Nephron (organoid): ENCODE data around the gene KLHL30.

Experiments
- H3K27ac Mint-ChIP-seq, 3 experiments: 2 replicates each; pipeline ENCODE4 v1.8.0; 2020; ENCODE audit warnings: mixed read lengths in 3 of 3, mild to moderate bottlenecking in 2 of 3, moderate library complexity in 1 of 3
- H3K27me3 Mint-ChIP-seq: 2 replicates; pipeline ENCODE4 v1.8.0; 2021; ENCODE audit warnings: low read depth, mild to moderate bottlenecking, moderate library complexity, mixed read lengths
- H3K36me3 Mint-ChIP-seq: 2 replicates; pipeline ENCODE4 v1.8.0; 2020; ENCODE audit warnings: low read depth, mixed read lengths
- H3K4me1 Mint-ChIP-seq: 2 replicates; pipeline ENCODE4 v1.8.0; 2020; ENCODE audit warnings: mixed read lengths
- H3K4me3 Mint-ChIP-seq, 3 experiments: 2 replicates each; pipeline ENCODE4 v1.8.0; 2020; ENCODE audit warnings: mild to moderate bottlenecking in 3 of 3, mixed read lengths in 3 of 3, moderate library complexity in 2 of 3
- H3K9me3 Mint-ChIP-seq: 2 replicates; pipeline ENCODE4 v1.8.0; 2020; ENCODE audit warnings: mixed read lengths
- TF ChIP-seq, protein P1 (sequence below), 3 experiments: fragments of 200-600 bp; sonication (generic); IDR thresholded peaks; one replicate each; pipeline ENCODE4 v1.5.0; 2021; ENCODE audit warnings: antibody characterized with exemption in 3 of 3; ENCODE audit not compliant: unreplicated experiment in 3 of 3

KLHL30 gene, protein sequence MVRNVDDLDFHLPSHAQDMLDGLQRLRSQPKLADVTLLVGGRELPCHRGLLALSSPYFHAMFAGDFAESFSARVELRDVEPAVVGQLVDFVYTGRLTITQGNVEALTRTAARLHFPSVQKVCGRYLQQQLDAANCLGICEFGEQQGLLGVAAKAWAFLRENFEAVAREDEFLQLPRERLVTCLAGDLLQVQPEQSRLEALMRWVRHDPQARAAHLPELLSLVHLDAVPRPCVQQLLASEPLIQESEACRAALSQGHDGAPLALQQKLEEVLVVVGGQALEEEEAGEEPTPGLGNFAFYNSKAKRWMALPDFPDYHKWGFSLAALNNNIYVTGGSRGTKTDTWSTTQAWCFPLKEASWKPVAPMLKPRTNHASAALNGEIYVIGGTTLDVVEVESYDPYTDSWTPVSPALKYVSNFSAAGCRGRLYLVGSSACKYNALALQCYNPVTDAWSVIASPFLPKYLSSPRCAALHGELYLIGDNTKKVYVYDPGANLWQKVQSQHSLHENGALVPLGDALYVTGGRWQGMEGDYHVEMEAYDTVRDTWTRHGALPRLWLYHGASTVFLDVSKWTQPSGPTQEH

DNA sequence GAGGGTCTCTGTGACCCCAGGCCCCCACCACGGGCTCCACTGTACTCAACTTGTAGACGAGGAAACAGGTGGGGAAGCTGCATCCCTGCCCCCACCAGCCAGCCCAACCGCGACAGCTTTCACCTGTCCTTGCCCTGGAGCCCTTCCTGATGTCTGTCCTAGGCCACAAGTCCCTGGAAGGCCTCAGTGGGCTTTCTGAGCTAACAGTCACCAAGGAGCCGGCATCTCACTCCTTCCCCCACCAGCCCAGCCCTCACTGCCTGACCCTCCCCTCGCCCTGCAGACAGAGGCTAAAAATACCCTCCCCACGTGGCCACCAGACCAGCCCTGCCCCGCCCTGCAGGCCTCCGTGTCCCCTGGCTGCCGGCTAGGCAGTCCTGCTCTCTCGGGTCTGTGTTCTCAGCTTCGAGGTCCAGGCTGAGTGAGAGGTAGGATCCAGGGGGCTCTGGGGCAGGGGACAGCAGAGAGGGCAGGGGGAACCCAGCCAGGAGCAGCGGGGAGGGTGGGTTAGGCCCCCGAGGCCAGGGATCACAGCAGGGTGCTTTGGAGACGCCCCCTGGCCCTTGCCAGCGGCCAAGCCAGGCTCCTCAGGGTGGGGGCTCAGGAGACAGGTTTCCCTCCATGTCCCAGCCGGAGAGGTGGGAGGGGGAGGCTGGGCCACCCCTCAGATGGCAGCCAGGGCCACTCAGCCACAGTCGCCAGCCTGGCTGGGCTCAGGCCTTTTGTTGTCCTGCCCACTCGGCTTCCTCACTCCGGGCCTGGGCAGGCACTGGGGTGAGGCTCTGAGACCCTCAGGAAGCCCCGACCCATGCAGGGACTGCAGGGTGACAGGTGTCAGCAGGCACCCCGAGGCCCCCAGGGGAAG lies at the start of gene KLHL30:
Gene KLHL30, plus strand, starts transcription at position 338 of the 865 bp plus-strand sequence. CDS start 2,087 bp downstream, outside the sequence.
- Mint-ChIP-seq H3K27ac (peak within 1 kb of the TSS in 2 of 3 experiments; percentile 23 to 26), H3K9me3 (no peaks in the 10 kb centered on the region)
- TF ChIP-seq, protein P1, sequence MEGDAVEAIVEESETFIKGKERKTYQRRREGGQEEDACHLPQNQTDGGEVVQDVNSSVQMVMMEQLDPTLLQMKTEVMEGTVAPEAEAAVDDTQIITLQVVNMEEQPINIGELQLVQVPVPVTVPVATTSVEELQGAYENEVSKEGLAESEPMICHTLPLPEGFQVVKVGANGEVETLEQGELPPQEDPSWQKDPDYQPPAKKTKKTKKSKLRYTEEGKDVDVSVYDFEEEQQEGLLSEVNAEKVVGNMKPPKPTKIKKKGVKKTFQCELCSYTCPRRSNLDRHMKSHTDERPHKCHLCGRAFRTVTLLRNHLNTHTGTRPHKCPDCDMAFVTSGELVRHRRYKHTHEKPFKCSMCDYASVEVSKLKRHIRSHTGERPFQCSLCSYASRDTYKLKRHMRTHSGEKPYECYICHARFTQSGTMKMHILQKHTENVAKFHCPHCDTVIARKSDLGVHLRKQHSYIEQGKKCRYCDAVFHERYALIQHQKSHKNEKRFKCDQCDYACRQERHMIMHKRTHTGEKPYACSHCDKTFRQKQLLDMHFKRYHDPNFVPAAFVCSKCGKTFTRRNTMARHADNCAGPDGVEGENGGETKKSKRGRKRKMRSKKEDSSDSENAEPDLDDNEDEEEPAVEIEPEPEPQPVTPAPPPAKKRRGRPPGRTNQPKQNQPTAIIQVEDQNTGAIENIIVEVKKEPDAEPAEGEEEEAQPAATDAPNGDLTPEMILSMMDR (IDR thresholded peaks at IDR 0.05; ENCODE audit: unreplicated experiment in 3 of 3) = no peak

DNA sequence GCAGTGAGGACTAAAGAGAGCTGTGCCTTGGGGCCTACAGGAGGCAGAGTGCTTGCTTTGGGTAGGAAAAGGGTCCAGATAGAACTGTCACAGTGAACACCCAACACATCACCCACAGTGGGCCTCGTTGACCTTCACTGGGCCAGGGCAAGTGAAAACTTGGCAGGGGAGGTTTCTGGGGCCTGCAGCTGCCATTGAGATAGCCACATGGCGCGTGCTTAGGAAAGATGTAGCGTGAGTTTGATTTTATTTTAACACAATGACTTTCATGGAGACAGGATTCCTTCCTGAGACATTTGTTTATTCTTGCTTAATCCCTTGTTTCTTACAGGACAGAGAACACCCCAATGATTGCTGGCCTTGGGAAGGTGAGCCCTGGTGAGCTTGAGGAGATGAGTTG lies 47.6 kb upstream of the KLHL30 start:
- Mint-ChIP-seq H3K4me1 (no peaks in the 10 kb centered on the region), H3K9me3 (no peaks in the 10 kb centered on the region), H3K4me3 (no peak overlapping the region), H3K27ac (no peak overlapping the region), H3K36me3 (peaks cover 16% of the 10 kb centered on the region), H3K27me3 (no peaks in the 10 kb centered on the region)
- TF ChIP-seq, protein P1 (IDR thresholded peaks at IDR 0.05; ENCODE audit: unreplicated experiment in 3 of 3) = no peak

More for the DNA sequence above, at the start of gene KLHL30:
- Mint-ChIP-seq H3K36me3 (no peaks in the 10 kb centered on the region), H3K4me1 (peaks cover 33% of the 10 kb centered on the region), H3K4me3 (peak within 1 kb of the TSS in 2 of 3 experiments; percentile 57 to 78), H3K27me3 (no peaks in the 10 kb centered on the region)

DNA sequence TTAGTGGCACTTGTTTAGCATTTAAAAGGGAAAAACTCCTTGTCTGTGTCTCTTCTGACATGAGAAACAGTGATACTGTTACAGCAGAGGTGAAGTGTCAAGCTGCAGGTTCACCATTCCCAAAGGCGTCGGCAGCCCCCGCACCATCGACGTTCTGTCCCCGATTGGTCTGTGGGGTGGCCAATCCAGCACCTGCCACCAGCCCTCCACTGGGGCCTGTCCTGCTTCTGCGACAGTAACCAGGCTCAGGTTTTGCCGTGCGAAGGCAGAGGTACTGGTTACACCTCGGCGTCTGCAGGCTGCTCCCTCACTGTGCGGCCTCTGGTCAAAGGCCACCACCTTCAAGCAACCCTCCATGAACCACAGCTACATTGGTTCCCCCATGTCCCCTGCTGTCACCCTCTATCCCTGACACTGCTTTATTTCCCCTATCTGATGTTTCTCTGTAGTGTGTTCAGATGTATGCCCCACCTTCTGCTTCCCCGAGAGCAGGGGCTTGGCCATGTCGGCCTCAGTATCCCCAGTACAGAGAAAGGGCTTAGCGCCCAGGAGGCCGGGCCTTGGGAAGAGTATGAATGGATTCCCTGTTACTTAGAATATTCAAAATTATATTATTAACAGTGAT lies 46.9 kb upstream of the KLHL30 start:
- Mint-ChIP-seq H3K4me3 (no peak overlapping the region), H3K27ac (no peak overlapping the region), H3K9me3 (no peaks in the 10 kb centered on the region)

GRCh38 chr2:238092486-238093035 lies 45.9 kb upstream of the KLHL30 start:
- H3K4me1 Mint-ChIP-seq = peaks cover 5% of the 10 kb centered on the region
- H3K27me3 Mint-ChIP-seq = no peaks in the 10 kb centered on the region
- no peaks in the 10 kb centered on the region for H3K9me3 Mint-ChIP-seq
- H3K27ac Mint-ChIP-seq = no peak overlapping the region
- H3K36me3 Mint-ChIP-seq = peaks cover 4% of the 10 kb centered on the region
- no peak overlapping the region for H3K4me3 Mint-ChIP-seq
- TF ChIP-seq, protein P1 (IDR thresholded peaks at IDR 0.05; ENCODE audit: unreplicated experiment in 3 of 3) = no peak

More for the DNA sequence above, 46.9 kb upstream of the KLHL30 start:
- H3K27me3 Mint-ChIP-seq = no peaks in the 10 kb centered on the region
- TF ChIP-seq, protein P1 (IDR thresholded peaks at IDR 0.05; ENCODE audit: unreplicated experiment in 3 of 3) = no peak
- peaks cover 11% of the 10 kb centered on the region for H3K36me3 Mint-ChIP-seq
- H3K4me1 Mint-ChIP-seq = peaks cover 4% of the 10 kb centered on the region
